Duodenal mucosa (tissue), 2 donors: ENCODE data around the gene AHDC1.

Experiments
- H3K27ac ChIP-seq: one replicate; pipeline ENCODE4 v1.7.0; 2013; ENCODE audit warnings: low read depth, low read length
- H3K27me3 ChIP-seq, 2 donors: one replicate each; pipeline ENCODE4 v1.7.0; 2013; ENCODE audit warnings: low read length in 2 of 2, control low read depth in 1 of 2; ENCODE audit not compliant: insufficient read depth in 2 of 2, control insufficient read depth in 1 of 2
- H3K36me3 ChIP-seq, 2 donors: one replicate each; pipeline ENCODE4 v1.7.0; 2013; ENCODE audit warnings: low read length in 2 of 2, control low read depth in 1 of 2; ENCODE audit not compliant: insufficient read depth in 2 of 2, control insufficient read depth in 1 of 2
- H3K4me1 ChIP-seq, 2 donors: one replicate each; pipeline ENCODE4 v1.7.0; 2013; ENCODE audit warnings: low read length in 2 of 2, control low read depth in 1 of 2; ENCODE audit not compliant: insufficient read depth in 2 of 2, control insufficient read depth in 1 of 2
- H3K4me3 ChIP-seq, 2 donors: one replicate each; pipeline ENCODE4 v1.7.0; 2013; ENCODE audit warnings: low read length in 2 of 2, low read depth in 1 of 2
- H3K9ac ChIP-seq, 2 donors: one replicate each; pipeline ENCODE4 v1.7.0; 2013; ENCODE audit warnings: low read length in 2 of 2, low read depth in 1 of 2
- H3K9me3 ChIP-seq, 2 donors: one replicate each; pipeline ENCODE4 v1.7.0; 2013; ENCODE audit warnings: low read length in 2 of 2, control low read depth in 1 of 2; ENCODE audit not compliant: control insufficient read depth in 1 of 2

Gene AHDC1

GRCh38 chr1:27528818-27529703 is 74.9 kb downstream of the AHDC1 start:
- Histone ChIP-seq H3K4me1 (peaks cover 41 to 44% of the 10 kb centered on the region in 2 donors), H3K4me3 (peak overlapping the region; percentile 56 to 64), H3K27ac (peak overlapping the region; percentile 60), H3K27me3 (no peaks in the 10 kb centered on the region), H3K9ac (peak overlapping the region; percentile 40 to 62), H3K36me3 (no peaks in the 10 kb centered on the region), H3K9me3 (no peaks in the 10 kb centered on the region)

GRCh38 chr1:27527890-27528817 is 75.8 kb downstream of the AHDC1 start:
- Histone ChIP-seq H3K4me1 (peaks cover 44 to 48% of the 10 kb centered on the region in 2 donors), H3K27me3 (no peaks in the 10 kb centered on the region), H3K9me3 (no peaks in the 10 kb centered on the region), H3K4me3 (peak overlapping the region; percentile 56 to 64), H3K9ac (peak overlapping the region; percentile 40 to 62), H3K27ac (peak overlapping the region; percentile 60), H3K36me3 (no peaks in the 10 kb centered on the region)

DNA sequence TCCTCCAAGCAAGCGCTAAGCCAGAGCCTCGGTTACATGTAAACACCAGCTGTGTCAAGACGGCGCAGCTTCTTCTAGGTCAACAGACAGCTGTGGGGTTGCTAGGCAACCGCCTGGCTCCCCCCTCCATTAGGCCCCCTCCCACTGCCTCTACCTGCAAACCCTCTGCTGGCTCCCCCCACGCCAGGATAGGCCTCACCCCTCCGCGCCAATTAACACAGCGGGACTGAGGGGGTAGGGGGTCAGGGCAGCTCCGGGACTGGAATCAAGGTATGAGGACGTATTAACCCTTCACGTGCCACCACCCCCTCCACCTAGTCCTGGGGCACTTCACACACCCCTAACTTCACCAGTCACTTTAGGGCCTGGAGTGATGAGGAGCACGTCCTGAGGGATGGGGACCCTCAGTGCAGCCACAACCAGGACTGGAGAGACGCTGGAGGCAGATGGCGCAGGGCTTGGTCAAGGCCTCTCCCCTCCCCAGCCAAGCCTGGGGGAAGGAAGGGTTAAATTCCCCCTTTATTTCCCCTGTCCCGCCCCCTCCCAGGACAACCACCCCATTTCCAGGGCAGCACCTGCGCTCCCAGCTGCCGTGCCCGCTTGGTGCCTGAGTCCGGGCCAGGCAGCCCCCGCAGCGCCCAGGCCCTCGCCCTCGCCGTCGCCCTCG is 76.6 kb downstream of the AHDC1 start:
- Histone ChIP-seq H3K36me3 (no peaks in the 10 kb centered on the region), H3K9ac (peak overlapping the region; percentile 40 to 62), H3K27me3 (no peaks in the 10 kb centered on the region), H3K9me3 (no peaks in the 10 kb centered on the region), H3K27ac (peak overlapping the region; percentile 53), H3K4me1 (peaks cover 51 to 55% of the 10 kb centered on the region in 2 donors), H3K4me3 (peak overlapping the region; percentile 37 to 64)

DNA sequence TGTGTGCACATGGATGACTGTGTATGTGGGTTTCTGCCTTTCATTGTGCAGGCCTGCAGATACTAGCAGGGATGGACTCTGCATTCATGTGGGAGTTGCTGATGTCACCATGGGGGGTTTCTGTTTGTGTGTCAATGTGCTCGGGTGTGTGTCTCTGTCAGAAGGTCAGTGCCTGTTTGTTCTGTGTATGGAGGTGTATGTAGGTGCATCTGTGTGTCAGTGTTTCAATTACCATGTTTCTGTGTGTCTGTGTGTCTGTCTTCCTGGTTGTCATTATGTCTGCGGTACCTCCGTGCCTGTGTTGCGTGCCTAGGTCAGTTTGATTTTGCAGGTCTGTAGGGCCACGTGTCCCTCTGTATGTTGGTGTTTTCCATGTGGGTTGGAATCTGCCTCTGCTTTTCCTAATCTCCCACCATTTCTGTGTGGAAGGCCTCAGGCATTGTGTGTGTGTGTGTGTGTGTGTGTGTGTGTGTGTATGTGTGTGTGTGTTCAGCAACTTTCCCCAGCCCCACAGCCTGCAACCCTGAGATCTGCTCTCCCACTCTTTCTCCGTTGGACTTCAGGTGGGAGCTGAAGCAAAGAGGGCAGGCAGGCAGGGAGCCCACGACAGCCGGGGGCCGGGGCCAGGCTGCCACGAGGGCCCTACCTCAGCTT is 77.2 kb downstream of the AHDC1 start:
- H3K9ac ChIP-seq, result peak overlapping the region; percentile 40 to 62

DNA sequence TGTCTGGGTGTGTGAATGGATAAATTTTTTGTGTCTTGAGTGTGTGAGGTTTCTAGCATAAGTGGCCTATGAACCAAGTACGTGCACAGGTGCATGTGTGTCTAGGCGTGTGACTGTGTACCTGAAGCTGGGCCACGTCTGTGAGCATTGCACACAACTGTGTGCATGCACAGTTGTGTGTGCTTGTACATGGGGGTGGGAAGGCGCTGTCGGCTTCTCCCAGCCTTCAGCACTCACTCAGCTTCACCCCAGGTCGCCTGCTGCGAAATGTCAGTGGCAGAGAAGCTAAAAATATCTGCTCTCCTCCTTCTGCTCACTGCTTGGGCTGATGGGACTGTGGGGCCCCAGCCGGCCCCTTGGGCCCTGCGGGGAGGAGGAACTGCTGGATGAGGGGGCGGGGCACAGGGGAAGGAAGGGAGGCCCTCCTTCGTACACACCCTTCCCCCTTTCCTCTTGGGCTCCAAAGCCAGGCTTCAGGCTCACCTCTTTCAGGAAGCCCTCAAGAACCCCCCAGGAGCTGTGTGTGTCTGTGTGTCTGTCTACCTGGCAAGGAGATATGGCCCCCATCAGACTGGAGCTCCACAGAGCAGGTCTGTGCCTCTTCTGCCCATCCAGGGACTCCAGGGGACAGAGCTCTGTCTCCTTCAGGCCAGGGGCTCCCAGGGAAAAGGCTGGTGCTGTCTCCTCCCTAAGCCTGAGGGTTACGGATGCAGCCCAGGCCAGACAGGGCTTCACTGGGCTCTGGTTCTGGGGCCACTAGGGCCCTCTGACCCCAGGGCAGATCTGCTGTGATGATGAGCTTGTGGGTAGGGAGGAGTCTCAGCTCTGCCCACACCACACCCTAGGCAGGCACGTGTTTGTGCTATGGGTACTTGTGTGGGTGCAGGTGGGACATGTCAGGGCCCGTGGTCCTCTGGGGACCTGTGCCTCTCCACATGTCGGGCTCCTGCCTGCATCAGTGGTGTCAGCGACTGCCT is 78.4 kb downstream of the AHDC1 start:
- H3K9ac ChIP-seq, result peak overlapping the region; percentile 2 to 54
- no peaks in the 10 kb centered on the region for H3K9me3 ChIP-seq
- H3K4me3 ChIP-seq, result peak overlapping the region; percentile 15 to 44
- H3K27me3 ChIP-seq, result no peaks in the 10 kb centered on the region
- peak overlapping the region; percentile 81 for H3K27ac ChIP-seq
- H3K4me1 ChIP-seq, result peaks cover 67 to 69% of the 10 kb centered on the region in 2 donors
- no peaks in the 10 kb centered on the region for H3K36me3 ChIP-seq

More for the DNA sequence above, 77.2 kb downstream of the AHDC1 start:
- Histone ChIP-seq H3K4me1 (peaks cover 57 to 60% of the 10 kb centered on the region in 2 donors), H3K4me3 (peak overlapping the region; percentile 5 to 60), H3K9me3 (no peaks in the 10 kb centered on the region), H3K27ac (peak overlapping the region; percentile 53), H3K27me3 (no peaks in the 10 kb centered on the region), H3K36me3 (no peaks in the 10 kb centered on the region)

DNA sequence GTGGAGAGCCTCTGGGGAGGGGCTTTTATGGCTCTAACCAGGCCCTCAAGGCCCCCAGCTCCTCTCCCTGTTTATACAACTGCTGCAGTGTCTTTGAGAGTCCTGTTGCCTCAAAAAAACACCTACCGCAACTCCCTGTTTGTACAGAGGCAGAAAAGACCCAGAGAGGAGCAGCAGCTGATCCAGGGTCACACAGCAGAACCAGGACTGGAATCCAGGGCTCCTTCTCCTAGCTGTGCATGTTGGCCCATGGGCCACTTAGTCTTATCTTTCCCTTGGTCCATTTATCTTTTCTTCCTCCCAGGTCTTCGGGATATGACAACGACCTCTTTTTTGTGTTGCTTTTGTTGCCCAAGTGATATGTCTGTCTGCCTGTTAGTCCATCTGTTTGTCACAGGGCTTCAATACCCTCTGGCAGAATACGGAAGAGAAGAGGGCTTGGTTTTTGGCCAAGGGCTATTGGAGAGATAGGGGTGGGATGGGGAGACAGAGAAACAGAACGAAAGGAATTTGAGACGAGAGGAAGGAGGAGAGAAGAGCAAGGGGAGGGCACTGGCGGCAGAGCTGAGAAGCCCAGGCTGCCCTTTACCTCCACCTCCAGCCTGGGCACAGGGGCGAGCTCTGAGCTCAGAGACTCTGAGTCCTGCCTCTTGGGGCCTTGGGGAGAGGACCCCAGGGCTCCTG is 80.5 kb downstream of the AHDC1 start:
- no peaks in the 10 kb centered on the region for H3K36me3 ChIP-seq
- H3K9me3 ChIP-seq, result no peaks in the 10 kb centered on the region
- H3K27me3 ChIP-seq, result no peaks in the 10 kb centered on the region
- peaks cover 73 to 75% of the 10 kb centered on the region in 2 donors for H3K4me1 ChIP-seq
- H3K4me3 ChIP-seq, result no peak overlapping the region
- no peak overlapping the region for H3K27ac ChIP-seq
- H3K9ac ChIP-seq, result no peak overlapping the region

GRCh38 chr1:27522432-27523336 is 81.3 kb downstream of the AHDC1 start:
- H3K9ac ChIP-seq, result peak overlapping the region; percentile 7 to 15
- no peak overlapping the region for H3K27ac ChIP-seq

More at GRCh38 chr1:27522432-27523336, 81.3 kb downstream of the AHDC1 start:
- Histone ChIP-seq H3K4me3 (peak overlapping the region in 1 of 2 donors; percentile 16), H3K27me3 (no peaks in the 10 kb centered on the region), H3K4me1 (peaks cover 76 to 80% of the 10 kb centered on the region in 2 donors), H3K9me3 (no peaks in the 10 kb centered on the region), H3K36me3 (no peaks in the 10 kb centered on the region)
